ENCODE measurements around the gene FGF1. TPM values are rescaled to one million over a fixed set of nuclear protein-coding genes. Genes with fewer than 3 reads are reported as not detected.

The FGF1 gene
- total RNA-seq, 3 donors from 2014 or later, result 0.32 to 20.3 (median 6.6) TPM

GRCh38 chr5:142717582-142718215, 31.8 kb upstream of the FGF1 start:
- peaks cover 0 to 9% of the 10 kb centered on the region in 2 donors for H3K4me1 ChIP-seq
- no peak for DNase-seq (ENCODE audit: low spot score in 2 of 2)
- no peaks in the 10 kb centered on the region for H3K27me3 ChIP-seq
- TF ChIP-seq CTCF (IDR thresholded peaks at IDR 0.05), result peak; percentile 79 to 81 (median 79)
- no peak for TF ChIP-seq POLR2A (IDR thresholded peaks at IDR 0.05)
- TF ChIP-seq POLR2AphosphoS5 (IDR thresholded peaks at IDR 0.05), result peak in 1 of 3 donors; percentile 60
- intact Hi-C loops (cut with DNase I; ENCODE audit: low total_unique reads), result loop anchor here (1.0 to 5.0 kb wide), 2 partner anchors 10 to 160 kb away; no protein-coding TSS in a partner anchor
- H3K27ac ChIP-seq, result peak overlapping the region; percentile 63 to 87
- H3K36me3 ChIP-seq, result no peaks in the 10 kb centered on the region
- H3K9me3 ChIP-seq, result no peaks in the 10 kb centered on the region
- H3K4me3 ChIP-seq, result no peak overlapping the region

- peak in 2 of 3 donors; percentile 23 to 47 for TF ChIP-seq CTCF (IDR thresholded peaks at IDR 0.05)
- no peak for TF ChIP-seq POLR2A (IDR thresholded peaks at IDR 0.05)
- peak; percentile 55 to 80 for DNase-seq (ENCODE audit: low spot score in 2 of 2)
- peak overlapping the region; percentile 63 to 87 for H3K27ac ChIP-seq
Observed at GRCh38 chr5:142716963-142717362, 31.1 kb upstream of the FGF1 start.

GRCh38 chr5:142715291-142715690, 29.4 kb upstream of the FGF1 start:
- intact Hi-C loops (cut with DNase I; ENCODE audit: low total_unique reads), result loop anchor here (5.0 kb wide), 1 partner anchor 162 kb away; no protein-coding TSS in a partner anchor

More at GRCh38 chr5:142716963-142717362, 31.1 kb upstream of the FGF1 start:
- Histone ChIP-seq H3K9me3 (no peaks in the 10 kb centered on the region), H3K36me3 (no peaks in the 10 kb centered on the region), H3K4me1 (peaks cover 0 to 8% of the 10 kb centered on the region in 2 donors), H3K27me3 (no peaks in the 10 kb centered on the region), H3K4me3 (no peak overlapping the region)
- intact Hi-C loops (cut with DNase I; ENCODE audit: low total_unique reads), result loop anchor here (1.0 to 5.0 kb wide), 2 partner anchors 10 to 160 kb away; no protein-coding TSS in a partner anchor

GRCh38 chr5:142713121-142713706, 27.3 kb upstream of the FGF1 start:
- no peaks in the 10 kb centered on the region for H3K36me3 ChIP-seq
- no peak for TF ChIP-seq POLR2A (IDR thresholded peaks at IDR 0.05)
- peak; percentile 96 to 97 (median 97) for TF ChIP-seq CTCF (IDR thresholded peaks at IDR 0.05)
- TF ChIP-seq POLR2AphosphoS5 (IDR thresholded peaks at IDR 0.05), result peak in 2 of 3 donors; percentile 38 to 54
- no peaks in the 10 kb centered on the region for H3K4me1 ChIP-seq
- peak; percentile 79 to 89 for DNase-seq (ENCODE audit: low spot score in 2 of 2)
- H3K4me3 ChIP-seq, result peak overlapping the region; percentile 40 to 75 (median 52)
- no peaks in the 10 kb centered on the region for H3K27me3 ChIP-seq
- intact Hi-C loops (cut with DNase I; ENCODE audit: low total_unique reads), result no loop called here
- no peaks in the 10 kb centered on the region for H3K9me3 ChIP-seq
- H3K27ac ChIP-seq, result peak overlapping the region; percentile 83 to 88

More at GRCh38 chr5:142715291-142715690, 29.4 kb upstream of the FGF1 start:
- H3K9me3 ChIP-seq, result no peaks in the 10 kb centered on the region
- no peaks in the 10 kb centered on the region for H3K27me3 ChIP-seq
- H3K36me3 ChIP-seq, result no peaks in the 10 kb centered on the region
- TF ChIP-seq POLR2A (IDR thresholded peaks at IDR 0.05) (no peak), POLR2AphosphoS5 (IDR thresholded peaks at IDR 0.05) (no peak), CTCF (IDR thresholded peaks at IDR 0.05) (no peak)
- no peak overlapping the region for H3K4me3 ChIP-seq
- H3K27ac ChIP-seq, result no peak overlapping the region
- no peaks in the 10 kb centered on the region for H3K4me1 ChIP-seq
- no peak for DNase-seq (ENCODE audit: low spot score in 2 of 2)

- Histone ChIP-seq H3K27me3 (no peaks in the 10 kb centered on the region), H3K4me3 (no peak overlapping the region), H3K36me3 (no peaks in the 10 kb centered on the region), H3K9me3 (no peaks in the 10 kb centered on the region), H3K27ac (no peak overlapping the region), H3K4me1 (peaks cover 0 to 7% of the 10 kb centered on the region in 2 donors)
- intact Hi-C loops (cut with DNase I; ENCODE audit: low total_unique reads), result no loop called here
- no peak for TF ChIP-seq POLR2AphosphoS5 (IDR thresholded peaks at IDR 0.05)
- no peak for TF ChIP-seq CTCF (IDR thresholded peaks at IDR 0.05)
- no peak for TF ChIP-seq POLR2A (IDR thresholded peaks at IDR 0.05)
- DNase-seq (ENCODE audit: low spot score in 2 of 2), result no peak
Observed at GRCh38 chr5:142703153-142703552, 17.3 kb upstream of the FGF1 start.

All from breast epithelium (tissue), 4 donors.